Activated B cell treated with CpG ODN at 0.5 μM for 24 hours (primary cell): Measurements from ENCODE around the gene PXDC1. TPM values are rescaled to one million over a fixed set of nuclear protein-coding genes. Genes with fewer than 3 reads are reported as not detected.
"Not testable (repeated sequence)": the region's sequence is repeated elsewhere in the genome, so short reads cannot be mapped to it uniquely, and the experiment has no call there.

Experiments used
- ATAC-seq: fragments of 200-7000 bp; cut with Tn5 transposase; one replicate; pipeline ENCODE4 v1.10.0; 2021; ENCODE audit warnings: low read depth, mild to moderate bottlenecking, moderate library complexity
- CTCF ChIA-PET: fragments of 350-600 bp; sonication (Branson Sonifier 250); formaldehyde crosslinking; loops from one replicate; lab custom pipeline; 2021; ENCODE audit warnings: antibody characterized with exemption; lab: Charles Lee
- POLR2A ChIA-PET: fragments of 350-600 bp; sonication (Branson Sonifier 250); formaldehyde crosslinking; loops from one replicate; lab custom pipeline; 2021; ENCODE audit warnings: antibody characterized with exemption; lab: Charles Lee
- DNase-seq: peaks from one replicate; pipeline ENCODE4 v3.0.0; 2022
- H3K27ac Mint-ChIP-seq: one replicate; pipeline ENCODE4 v1.8.0; 2020; ENCODE audit warnings: mixed read lengths
- H3K27me3 Mint-ChIP-seq: one replicate; pipeline ENCODE4 v1.8.0; 2021; ENCODE audit warnings: mixed read lengths
- H3K36me3 Mint-ChIP-seq: one replicate; pipeline ENCODE4 v1.8.0; 2021; ENCODE audit warnings: low read depth, mixed read lengths
- H3K4me1 Mint-ChIP-seq: one replicate; pipeline ENCODE4 v1.8.0; 2021; ENCODE audit warnings: mixed read lengths
- H3K4me3 Mint-ChIP-seq: one replicate; pipeline ENCODE4 v1.8.0; 2020; ENCODE audit warnings: mild to moderate bottlenecking, mixed read lengths
- H3K9me3 Mint-ChIP-seq: one replicate; pipeline ENCODE4 v1.8.0; 2020; ENCODE audit warnings: mixed read lengths
- intact Hi-C: fragments of 100-400 bp; cut with micrococcal nuclease; formaldehyde crosslinking; loops from one replicate; pipeline ENCODE4 v1.15.1; 2024
- total RNA-seq: library from RNA; stranded (reverse); gene quantifications from 2 replicates; pipeline ENCODE4 v1.2.3, GENCODE V29; 2022
- TF ChIP-seq, protein P1 (sequence below): fragments of 200-600 bp; IDR thresholded peaks from one replicate; pipeline ENCODE4 v1.8.0; 2022; ENCODE audit warnings: antibody characterized with exemption, mild to moderate bottlenecking

PXDC1 gene
- total RNA-seq, 1 donor from 2014 or later = 3.9 TPM

DNA sequence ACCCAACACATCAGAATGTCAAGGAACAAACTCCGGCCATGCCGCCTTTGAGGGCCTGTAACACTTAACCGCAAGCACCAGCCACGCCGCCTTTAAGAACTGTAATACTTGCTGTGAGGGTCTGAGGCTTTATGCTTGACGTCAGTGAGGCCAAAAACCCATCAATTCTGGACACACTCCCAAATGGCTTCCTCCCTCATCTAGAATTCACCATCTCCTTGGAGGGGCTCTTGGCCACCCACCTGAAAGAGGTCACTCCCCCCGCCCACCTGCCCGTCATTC is 10.4 kb upstream of the PXDC1 start:
- Mint-ChIP-seq H3K36me3 (no peaks in the 10 kb centered on the region), H3K27ac (no peak overlapping the region), H3K4me3 (no peak overlapping the region), H3K9me3 (no peaks in the 10 kb centered on the region), H3K27me3 (no peaks in the 10 kb centered on the region), H3K4me1 (peaks cover 24% of the 10 kb centered on the region)
- intact Hi-C loops = no loop called here
- ChIA-PET POLR2A (no interaction called here), CTCF (no interaction called here)
- ATAC-seq = no peak
- TF ChIP-seq, protein P1, sequence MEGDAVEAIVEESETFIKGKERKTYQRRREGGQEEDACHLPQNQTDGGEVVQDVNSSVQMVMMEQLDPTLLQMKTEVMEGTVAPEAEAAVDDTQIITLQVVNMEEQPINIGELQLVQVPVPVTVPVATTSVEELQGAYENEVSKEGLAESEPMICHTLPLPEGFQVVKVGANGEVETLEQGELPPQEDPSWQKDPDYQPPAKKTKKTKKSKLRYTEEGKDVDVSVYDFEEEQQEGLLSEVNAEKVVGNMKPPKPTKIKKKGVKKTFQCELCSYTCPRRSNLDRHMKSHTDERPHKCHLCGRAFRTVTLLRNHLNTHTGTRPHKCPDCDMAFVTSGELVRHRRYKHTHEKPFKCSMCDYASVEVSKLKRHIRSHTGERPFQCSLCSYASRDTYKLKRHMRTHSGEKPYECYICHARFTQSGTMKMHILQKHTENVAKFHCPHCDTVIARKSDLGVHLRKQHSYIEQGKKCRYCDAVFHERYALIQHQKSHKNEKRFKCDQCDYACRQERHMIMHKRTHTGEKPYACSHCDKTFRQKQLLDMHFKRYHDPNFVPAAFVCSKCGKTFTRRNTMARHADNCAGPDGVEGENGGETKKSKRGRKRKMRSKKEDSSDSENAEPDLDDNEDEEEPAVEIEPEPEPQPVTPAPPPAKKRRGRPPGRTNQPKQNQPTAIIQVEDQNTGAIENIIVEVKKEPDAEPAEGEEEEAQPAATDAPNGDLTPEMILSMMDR = no peak
- no peak for DNase-seq

DNA sequence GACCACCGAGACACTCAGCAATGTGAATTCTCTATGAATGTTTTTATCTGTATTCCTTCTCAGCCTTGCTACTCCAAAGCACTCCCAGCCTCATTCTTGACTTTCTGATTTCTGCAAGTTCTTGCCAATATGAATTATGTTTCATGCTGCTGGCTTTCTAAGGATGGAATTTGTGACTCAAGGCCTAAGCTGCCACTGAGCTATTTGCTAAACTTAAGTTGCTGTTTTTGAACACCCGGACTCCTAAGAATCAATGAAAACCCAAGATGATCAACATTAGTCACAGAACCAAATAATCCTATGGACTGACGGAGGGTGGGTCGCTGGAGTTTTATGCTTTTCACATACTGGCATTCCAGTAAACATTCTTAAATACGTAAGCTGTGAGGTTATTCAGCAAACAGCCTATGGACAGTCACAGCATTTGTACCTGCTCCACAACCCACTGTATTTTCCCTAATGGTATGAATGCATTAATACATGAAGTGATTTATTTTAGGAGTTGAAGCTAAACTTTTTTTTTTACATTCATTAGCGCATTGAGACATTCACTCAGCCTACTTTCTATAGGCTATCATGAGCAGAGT is 8.2 kb upstream of the PXDC1 start:
- no peak overlapping the region for H3K27ac Mint-ChIP-seq
- intact Hi-C loops = no loop called here
- peaks cover 21% of the 10 kb centered on the region for H3K4me1 Mint-ChIP-seq
- no peak overlapping the region for H3K4me3 Mint-ChIP-seq
- no peaks in the 10 kb centered on the region for H3K36me3 Mint-ChIP-seq
- CTCF ChIA-PET = interaction anchor here (1.4 kb wide), 1 partner anchor 218 kb away, joined by 3 read pairs; no protein-coding TSS in a partner anchor
- POLR2A ChIA-PET = no interaction called here
- no peak for DNase-seq
- TF ChIP-seq, protein P1 = no peak
- H3K9me3 Mint-ChIP-seq = no peaks in the 10 kb centered on the region
- no peak for ATAC-seq
- no peaks in the 10 kb centered on the region for H3K27me3 Mint-ChIP-seq

DNA sequence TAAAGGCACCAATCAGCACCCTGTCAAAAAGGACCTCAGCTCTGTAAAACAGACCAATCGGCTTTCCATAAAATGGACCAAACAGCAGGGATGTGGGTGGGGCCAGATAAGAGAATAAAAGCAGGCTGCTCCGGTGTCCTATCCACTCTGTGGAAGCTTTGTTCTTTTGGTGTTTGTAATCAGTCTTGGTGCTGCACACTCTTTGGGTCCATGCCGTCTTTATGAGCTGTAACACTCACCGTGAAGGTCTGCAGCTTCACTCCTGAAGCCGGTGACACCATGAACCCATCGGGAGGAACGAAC is 7.3 kb upstream of the PXDC1 start:
- POLR2A ChIA-PET = interaction anchor here (1.0 kb wide), 1 partner anchor 13 kb away, joined by 3 read pairs; no protein-coding TSS in a partner anchor
- intact Hi-C loops = no loop called here
- TF ChIP-seq, protein P1 = no peak
- no peak overlapping the region for H3K27ac Mint-ChIP-seq
- CTCF ChIA-PET = interaction anchor here (0.6 kb wide), 1 partner anchor 13 kb away, joined by 3 read pairs; no protein-coding TSS in a partner anchor
- no peak for DNase-seq
- no peak overlapping the region for H3K4me3 Mint-ChIP-seq
- no peaks in the 10 kb centered on the region for H3K36me3 Mint-ChIP-seq
- H3K27me3 Mint-ChIP-seq = no peaks in the 10 kb centered on the region
- H3K4me1 Mint-ChIP-seq = peaks cover 17% of the 10 kb centered on the region
- no peak for ATAC-seq
- no peaks in the 10 kb centered on the region for H3K9me3 Mint-ChIP-seq

DNA sequence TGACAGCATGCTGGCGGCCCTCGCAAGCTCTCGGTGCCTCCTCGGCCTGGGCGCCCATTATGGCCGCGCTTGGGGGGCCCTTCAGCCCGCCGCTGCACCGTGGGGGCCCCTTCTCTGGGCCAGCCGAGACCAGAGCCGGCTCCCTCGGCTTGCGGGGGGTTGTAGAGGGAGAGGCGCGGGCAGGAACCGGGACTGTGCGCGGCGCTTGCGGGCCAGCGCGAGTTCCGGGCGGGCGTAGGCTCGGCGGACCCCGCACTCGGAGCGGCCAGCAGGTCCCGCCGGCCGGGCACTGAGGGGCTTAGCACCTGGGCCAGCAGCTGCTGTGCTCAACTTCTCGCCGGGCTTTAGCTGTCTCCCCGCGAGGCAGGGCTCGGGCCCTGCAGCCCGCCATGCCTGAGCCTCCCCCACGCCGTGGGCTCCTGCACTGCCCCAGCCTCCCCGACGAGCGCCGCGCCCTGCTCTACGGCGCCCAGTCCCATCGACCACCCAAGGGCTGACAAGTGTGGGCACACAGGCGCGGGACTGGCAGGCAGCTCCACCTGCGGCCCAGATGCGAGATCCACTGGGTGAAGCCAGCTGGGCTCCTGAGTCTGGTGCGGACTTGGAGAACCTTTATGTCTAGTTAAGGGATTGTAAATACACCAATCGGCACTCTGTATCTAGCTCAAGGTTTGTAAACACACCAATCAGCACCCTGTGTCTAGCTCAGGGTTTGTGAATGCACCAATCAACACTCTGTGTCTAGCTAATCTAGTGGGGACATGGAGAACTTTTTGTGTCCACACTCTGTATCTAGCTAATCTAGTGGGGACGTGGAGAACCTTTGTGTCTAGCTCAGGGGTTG is 6.7 kb upstream of the PXDC1 start:
- intact Hi-C loops, H3K27ac Mint-ChIP-seq, H3K4me3 Mint-ChIP-seq, DNase-seq, ATAC-seq, H3K27me3 Mint-ChIP-seq, H3K9me3 Mint-ChIP-seq, H3K36me3 Mint-ChIP-seq: not testable (repeated sequence)
- POLR2A ChIA-PET = interaction anchor here (1.0 kb wide), 1 partner anchor 13 kb away, joined by 3 read pairs; no protein-coding TSS in a partner anchor
- H3K4me1 Mint-ChIP-seq = peaks cover 17% of the 10 kb centered on the region
- CTCF ChIA-PET = interaction anchor here (0.6 kb wide), 1 partner anchor 13 kb away, joined by 3 read pairs; no protein-coding TSS in a partner anchor

DNA sequence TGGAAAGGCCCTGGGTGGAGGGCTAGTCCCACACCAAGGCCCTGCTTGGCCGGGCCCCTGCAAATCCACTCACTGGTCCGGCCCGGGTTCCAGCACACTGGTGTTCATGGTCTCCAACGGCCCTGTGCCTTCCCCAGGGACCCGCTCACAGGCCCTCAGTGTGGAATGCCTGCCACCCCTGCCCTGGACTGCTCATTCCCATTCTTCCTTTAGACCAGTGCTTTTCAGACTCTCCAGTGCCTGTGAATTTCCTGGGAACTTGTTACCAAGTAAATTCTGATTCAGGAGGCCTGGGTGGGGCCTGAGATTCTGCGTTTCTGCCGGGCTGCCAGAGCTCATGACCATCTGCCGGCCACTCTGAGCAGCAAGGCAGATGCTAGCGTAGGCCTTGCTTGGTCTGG is 5.7 kb upstream of the PXDC1 start:
- ChIA-PET POLR2A (interaction anchor here (1.0 kb wide), 1 partner anchor 264 kb away, joined by 6 read pairs; a partner anchor contains a TSS), CTCF (no interaction called here)
- Mint-ChIP-seq H3K27ac (peak overlapping the region; percentile 53), H3K9me3 (no peaks in the 10 kb centered on the region), H3K4me3 (no peak overlapping the region), H3K27me3 (no peaks in the 10 kb centered on the region), H3K4me1 (peaks cover 21% of the 10 kb centered on the region), H3K36me3 (no peaks in the 10 kb centered on the region)
- DNase-seq (no peak), ATAC-seq (no peak)
- intact Hi-C loops = no loop called here
- TF ChIP-seq, protein P1 = no peak
